HG02798 (cell line): ENCODE results near the gene OR10H1.
"Not testable (repeated sequence)": the region's sequence is repeated elsewhere in the genome, so short reads cannot be mapped to it uniquely, and the experiment has no call there.

Experiments used
- ATAC-seq: cut with Tn5 transposase; IDR thresholded peaks from one replicate; pipeline ENCODE4 v1.9.1; 2021; ENCODE audit warnings: mild to moderate bottlenecking; ENCODE audit not compliant: unreplicated experiment, poor library complexity

The OR10H1 gene, protein sequence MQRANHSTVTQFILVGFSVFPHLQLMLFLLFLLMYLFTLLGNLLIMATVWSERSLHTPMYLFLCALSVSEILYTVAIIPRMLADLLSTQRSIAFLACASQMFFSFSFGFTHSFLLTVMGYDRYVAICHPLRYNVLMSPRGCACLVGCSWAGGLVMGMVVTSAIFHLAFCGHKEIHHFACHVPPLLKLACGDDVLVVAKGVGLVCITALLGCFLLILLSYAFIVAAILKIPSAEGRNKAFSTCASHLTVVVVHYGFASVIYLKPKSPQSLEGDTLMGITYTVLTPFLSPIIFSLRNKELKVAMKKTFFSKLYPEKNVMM

GRCh38 chr19:15815306-15815705 lies at the start of gene OR10H1:
Gene OR10H1, minus strand, starts transcription at chr19:15815664. Its CDS starts 7,627 bp downstream, at chr19:15808037.
- no peak for ATAC-seq

GRCh38 chr19:15864824-15865223 lies 49.4 kb upstream of the OR10H1 start:
- ATAC-seq, result no peak

DNA sequence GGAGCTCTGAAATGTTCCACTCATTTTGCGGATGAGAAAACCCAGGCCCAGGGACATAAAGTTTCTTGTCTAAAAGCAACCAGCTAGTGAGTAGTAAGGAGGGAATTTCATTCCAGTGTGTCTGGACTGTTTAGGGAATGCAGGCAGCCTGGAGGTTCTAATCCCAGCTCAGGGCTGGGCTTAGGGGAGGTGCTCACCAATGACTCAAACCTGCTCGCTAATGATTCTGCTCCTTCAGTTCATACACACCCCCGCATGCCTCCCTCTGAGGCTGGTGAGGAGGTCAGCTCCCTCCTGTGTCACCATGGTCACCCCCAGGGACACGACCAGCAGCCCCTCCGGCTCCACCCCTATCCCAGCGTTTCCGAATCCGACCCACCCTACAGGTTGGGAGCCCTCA lies 47.8 kb upstream of the OR10H1 start:
- no peak for ATAC-seq

GRCh38 chr19:15862444-15862843 lies 47.0 kb upstream of the OR10H1 start:
- ATAC-seq, result no peak

GRCh38 chr19:15860522-15860921 lies 45.1 kb upstream of the OR10H1 start:
- ATAC-seq, result no peak

GRCh38 chr19:15859187-15859586 lies 43.7 kb upstream of the OR10H1 start:
- no peak for ATAC-seq

GRCh38 chr19:15850385-15850784 lies 34.9 kb upstream of the OR10H1 start:
- no peak for ATAC-seq

GRCh38 chr19:15846923-15847322 lies 31.5 kb upstream of the OR10H1 start:
- ATAC-seq, result no peak

DNA sequence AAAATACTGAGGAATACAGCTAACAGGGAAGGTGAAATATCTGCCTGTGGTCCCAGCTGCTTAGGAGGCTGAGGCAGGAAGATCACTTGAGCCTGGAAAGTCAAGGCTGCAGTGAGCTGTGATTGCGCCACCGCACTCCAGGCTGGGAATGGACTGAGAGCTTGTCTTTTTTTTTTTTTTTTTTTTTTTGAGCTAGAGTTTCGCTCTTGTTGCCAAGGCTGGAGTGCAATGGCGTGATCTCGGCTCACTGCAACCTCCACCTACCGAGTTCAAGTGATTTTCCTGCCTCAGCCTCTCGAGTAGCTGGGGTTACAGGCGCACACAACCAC lies 28.4 kb upstream of the OR10H1 start:
- ATAC-seq, result not testable (repeated sequence)

- no peak for ATAC-seq
Measured at GRCh38 chr19:15843203-15843893, 27.9 kb upstream of the OR10H1 start.

DNA sequence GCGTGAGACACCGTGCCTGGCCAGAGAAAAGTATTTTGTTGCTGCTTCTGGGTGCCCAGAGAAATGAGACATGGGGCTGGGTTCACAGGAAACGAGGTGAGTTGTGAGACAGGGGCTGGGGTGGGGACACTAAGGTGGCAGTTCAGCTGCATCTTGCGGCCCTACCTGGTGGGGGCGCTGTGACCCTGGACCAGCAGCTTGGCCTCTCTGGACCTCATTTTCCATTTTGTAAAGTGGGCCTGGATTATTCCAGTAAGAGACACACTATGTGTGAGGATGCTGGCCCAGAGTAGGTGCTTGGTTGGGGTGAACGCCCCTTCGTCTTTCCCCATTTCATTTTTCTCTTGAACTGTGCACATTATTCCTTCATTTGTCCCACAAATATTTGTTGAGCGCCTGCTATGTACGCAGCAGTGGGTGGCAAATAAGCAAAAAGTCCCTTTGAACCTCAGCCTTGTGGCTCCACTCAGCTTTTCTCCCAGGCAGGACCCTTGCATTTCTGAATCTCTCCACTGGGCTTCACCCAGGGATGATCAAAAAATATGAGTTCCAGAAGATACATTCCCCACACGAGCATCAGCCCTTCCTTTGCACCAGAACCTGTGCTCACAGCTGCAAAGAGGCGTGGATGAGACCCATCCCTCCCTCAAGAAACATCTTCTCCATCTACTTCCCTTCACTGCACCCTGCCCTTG lies 26.6 kb upstream of the OR10H1 start:
- ATAC-seq, result no peak

DNA sequence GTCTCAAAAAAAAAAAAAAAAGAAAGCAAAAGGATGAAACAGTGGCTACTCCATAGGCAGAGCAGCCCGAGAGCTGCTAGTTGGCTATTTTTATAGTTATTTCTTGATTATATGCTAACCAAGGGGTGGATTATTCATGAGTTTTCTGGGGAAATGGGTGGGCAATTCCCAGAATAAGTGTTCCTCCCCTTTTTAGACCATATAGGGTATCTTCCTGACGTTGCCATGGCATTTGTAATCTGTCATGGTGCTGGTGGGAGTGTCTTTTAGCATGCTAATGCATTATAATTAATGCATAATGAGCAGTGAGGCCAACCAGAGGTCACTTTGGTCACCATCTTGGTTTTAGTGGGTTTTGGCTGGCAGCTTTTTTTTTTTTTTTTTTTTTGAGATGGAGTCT lies 25.4 kb upstream of the OR10H1 start:
- no peak for ATAC-seq

DNA sequence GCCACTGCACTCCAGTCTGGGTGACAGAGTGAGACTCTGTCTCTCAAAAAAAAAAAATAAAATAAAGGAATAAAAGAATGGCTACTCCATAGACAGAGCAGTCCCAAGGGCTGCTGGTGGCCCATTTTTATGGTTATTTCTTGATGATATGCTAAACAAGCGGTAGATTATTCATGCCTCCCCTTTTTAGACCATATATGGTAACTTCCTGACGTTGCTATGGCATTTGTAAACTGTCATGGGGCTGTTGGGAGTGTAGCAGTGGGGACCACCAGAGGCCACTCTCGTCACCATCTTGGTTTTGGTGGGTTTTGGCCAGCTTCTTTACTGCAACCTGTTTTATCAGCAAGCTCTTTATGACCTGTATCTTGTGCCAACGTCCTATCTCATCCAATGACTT lies 24.4 kb upstream of the OR10H1 start:
- not testable (repeated sequence) for ATAC-seq

DNA sequence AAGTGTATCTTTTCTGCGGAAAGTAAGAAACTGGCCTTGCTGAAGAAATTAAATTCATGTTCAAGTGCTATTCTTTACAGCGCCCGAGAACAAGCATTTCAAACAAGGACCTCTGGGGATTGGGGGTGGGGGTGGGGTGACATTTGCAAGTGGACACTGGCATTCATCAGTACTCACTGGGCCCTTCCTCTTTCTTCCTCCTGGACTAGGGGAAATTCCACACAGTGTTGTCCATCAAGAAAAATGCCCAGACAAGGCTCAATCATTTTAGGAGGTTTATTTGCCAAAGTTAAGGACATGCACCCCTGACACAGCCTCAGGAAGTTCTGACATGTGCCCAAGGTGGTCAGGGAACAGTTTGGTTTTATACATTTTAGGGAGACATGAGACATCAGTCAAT lies 22.9 kb upstream of the OR10H1 start:
- ATAC-seq, result no peak

DNA sequence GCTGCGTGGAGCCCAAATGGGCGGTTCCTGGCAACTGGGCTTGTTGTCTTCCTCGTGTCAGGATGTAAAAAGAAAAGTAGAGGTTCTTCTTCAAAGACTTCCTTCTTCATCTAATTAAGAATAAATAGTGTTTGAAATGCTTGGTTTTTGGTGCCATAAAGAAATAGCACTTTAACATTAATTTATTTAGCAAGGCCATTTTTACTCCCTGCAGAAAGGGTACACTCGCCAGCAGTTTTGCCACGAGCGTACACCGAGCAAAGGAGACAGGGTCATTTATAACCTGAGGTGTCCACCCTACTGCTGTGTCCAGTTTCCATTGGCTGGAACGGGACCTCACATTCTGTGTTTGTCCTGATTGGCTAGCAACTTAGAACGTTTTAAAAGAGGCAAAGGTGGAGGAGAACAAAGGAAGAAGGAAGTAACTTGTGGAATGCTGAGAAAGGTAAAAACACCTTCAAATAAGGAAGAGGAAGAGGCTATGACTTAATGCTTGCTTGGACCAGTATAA lies 21.8 kb upstream of the OR10H1 start:
- ATAC-seq, result no peak

GRCh38 chr19:15836330-15837220 lies 21.1 kb upstream of the OR10H1 start:
- peak; percentile 97 for ATAC-seq

DNA sequence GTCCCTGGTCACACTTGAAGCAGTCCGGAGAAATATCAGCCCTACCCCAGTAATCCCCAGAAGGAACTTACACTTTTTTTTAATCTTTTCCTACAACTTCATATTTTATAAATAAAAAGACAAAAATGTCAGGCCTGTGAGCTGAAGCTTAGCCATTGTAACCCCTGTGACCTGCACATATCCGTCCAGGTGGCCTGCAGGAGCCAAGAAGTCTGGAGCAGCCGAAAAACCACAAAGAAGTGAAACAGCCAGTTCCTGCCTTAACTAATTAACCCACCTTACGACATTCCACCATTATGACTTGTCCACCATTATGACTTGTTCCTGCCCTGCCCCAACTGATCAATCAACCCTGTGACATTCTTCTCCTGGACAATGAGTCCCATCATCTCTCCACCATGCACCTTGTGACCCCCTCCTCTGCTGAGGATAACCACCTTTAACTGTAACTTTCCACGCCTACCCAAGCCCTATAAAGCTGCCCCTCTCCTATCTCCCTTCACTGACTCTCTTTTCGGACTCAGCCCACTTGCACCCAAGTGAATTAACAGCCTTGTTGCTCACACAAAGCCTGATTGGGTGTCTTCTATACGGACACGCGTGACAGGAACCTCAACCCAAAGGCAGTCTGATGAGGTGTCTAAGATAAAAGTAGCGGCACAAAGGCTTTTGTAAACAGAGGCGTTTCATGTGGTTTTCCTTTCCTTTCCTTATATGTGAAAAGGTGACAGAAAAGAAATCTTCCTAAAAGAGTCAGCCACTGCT lies 20.3 kb upstream of the OR10H1 start:
- ATAC-seq, result not testable (repeated sequence)

DNA sequence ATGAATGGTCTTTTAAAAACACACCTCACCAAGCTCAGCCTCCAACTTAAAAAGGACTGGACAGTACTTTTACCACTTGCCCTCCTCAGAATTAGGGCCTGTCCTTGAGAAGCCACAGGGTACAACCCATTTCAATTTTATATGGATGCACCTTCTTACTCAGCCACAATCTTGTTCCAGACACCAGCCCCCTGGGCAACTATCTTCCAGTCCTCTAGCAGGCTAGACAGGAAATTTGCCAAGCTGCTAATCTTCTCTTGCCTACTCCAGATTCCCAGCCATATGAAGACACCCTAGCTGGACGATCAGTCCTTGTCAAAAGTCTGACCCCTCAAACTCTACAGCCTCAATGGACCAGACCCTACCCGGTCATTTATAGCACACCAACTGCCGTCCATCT lies 18.8 kb upstream of the OR10H1 start:
- ATAC-seq, result not testable (repeated sequence)

GRCh38 chr19:15831626-15832025 lies 16.2 kb upstream of the OR10H1 start:
- ATAC-seq, result no peak

DNA sequence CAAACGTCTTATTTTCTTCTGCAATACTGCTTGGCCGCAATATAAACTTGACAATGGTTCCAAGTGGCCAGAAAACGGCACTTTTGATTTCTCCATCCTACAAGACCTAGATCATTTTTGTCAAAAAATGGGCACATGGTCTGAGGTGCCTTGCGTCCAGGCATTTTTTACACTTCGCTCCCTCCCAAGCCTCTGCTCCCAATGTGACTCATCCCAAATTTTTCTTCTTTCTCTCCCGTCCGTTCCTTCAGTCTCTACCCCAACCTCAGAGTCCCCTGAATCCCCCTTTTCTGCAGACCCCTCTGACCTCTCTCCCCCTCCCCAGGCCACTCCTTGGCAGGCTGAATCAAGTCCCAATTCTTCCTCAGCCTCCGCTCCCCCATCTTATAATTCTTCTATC lies 14.3 kb upstream of the OR10H1 start:
- ATAC-seq, result no peak
